GM10266 (cell line): Measurements from ENCODE around the gene ATP2C2.

ENCODE experiments used
- DNase-seq: peaks from one replicate; pipeline ENCODE4 v3.0.0; 2012; ENCODE audit errors: extremely low spot score
- CTCF ChIP-seq: IDR thresholded peaks from 2 replicates; pipeline ENCODE4 v1.5.1; 2012; ENCODE audit warnings: mild to moderate bottlenecking, low read depth; ENCODE audit not compliant: control insufficient read depth, insufficient read depth; ENCODE audit errors: missing control alignments

Gene ATP2C2

DNA sequence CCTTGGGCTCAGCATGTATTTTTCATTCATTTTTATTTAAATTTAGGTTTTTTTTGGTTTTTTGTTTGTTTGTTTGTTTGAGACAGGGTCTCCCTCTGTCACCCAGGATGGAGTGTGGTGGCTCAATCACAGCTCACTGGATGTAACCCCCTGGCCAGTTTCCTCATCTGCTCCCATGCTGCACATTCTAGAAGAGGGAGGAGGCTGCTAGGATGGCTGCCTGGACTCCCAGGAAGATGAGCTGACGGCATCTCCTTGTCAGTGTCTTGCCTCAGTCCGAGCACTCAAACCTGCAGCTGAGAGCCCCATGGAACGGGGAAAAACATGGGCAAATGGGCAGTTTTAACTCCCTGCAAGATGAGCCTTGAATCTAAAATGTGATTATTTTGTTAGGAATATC, 128.7 kb downstream of the ATP2C2 start:
- no peak for DNase-seq
- no peak for TF ChIP-seq CTCF

DNA sequence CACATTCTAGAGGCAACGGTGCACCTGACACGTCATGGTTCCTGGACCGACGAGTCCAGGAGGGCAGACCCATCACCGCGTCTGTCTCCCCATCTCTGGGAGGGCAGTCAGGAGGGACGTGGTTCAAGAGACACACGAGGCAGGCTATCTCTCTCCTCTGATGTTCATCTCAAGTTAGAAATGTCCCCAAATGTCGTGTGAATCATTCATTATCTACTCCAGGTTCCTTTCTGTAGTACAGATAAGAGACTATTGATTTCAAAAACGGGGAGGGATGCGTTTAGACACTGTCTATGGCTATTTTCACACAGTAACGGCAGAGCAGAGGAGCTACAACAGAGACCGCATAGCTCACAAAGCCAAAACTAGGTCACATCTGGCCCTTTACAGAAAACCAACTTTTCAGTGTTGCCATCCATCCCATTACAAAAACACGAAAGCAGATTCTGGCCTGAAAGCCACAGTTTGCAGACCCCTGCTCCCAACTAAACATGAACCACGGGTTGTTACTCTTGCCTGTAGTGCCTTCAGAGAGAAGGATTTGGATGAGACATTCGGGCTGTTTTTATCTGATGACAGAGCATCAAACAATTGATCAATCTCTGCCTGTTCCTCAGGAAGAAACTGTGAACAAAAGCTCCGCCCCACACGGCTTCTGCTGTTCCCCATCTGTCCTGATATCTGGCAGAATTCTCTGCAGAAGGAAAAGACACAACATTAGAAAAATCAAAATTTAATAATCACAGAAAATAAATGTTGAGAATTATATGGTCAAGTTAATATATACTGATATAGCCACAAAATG, 129.3 kb downstream of the ATP2C2 start:
- no peak for TF ChIP-seq CTCF
- no peak for DNase-seq

DNA sequence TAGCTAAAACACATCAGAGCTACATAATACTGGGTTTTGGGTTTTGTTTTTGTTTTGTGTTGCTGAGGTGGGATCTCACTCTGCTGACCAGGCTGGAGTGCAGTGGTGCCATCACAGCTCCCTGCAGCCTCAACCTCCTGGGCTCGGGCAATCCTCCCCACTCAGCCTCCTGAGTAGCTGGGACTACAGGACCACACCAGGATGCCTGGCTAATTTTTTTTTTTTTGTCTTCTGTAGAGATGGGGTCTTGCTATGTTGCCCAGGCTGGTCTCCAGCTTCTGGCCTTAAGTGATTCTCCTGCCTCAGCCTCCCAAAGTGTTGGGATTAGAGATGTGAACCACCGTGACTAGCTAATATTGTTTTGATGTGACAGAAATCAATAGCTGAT, 129.9 kb downstream of the ATP2C2 start:
- DNase-seq = no peak
- no peak for TF ChIP-seq CTCF

DNA sequence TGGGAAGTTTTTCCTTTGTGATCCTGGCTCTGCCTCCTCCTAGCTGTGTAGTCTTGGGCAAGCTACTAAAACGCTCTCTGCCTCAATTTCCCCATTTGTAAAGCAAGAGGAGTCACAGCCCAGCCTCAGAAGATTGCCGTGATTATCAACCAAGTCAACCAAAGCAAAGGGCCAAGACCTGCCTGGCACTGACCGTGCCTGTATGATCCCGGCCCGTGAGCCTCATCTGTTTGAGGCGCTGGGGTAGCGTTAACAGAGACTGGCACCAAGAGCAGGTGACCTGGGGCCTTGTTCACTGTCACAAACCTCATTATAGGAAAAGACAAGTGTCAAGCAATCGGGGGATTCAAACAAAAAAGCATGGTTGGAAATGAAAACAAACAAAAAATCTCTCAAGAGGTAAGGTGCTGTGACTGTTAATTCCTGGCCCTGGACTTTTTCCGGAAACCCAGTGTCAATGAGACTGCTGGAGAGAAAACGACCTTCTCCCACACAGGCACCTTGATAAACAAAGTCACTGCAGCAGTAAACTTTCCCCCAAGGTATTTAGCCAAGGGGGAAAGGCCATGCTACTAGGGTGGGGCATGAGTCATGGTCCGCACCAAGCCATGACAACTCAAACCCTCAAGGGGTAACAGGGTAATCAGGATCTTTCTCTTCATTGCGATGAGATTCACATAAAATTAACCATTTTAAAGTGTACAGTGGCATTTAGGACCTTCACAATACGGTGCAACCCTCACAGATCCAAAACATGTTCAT, 130.7 kb downstream of the ATP2C2 start:
- no peak for TF ChIP-seq CTCF

GRCh38 chr16:84499638-84500037, 131.3 kb downstream of the ATP2C2 start:
- no peak for DNase-seq
- TF ChIP-seq CTCF = no peak

More for the DNA sequence above, 130.7 kb downstream of the ATP2C2 start:
- no peak for DNase-seq

DNA sequence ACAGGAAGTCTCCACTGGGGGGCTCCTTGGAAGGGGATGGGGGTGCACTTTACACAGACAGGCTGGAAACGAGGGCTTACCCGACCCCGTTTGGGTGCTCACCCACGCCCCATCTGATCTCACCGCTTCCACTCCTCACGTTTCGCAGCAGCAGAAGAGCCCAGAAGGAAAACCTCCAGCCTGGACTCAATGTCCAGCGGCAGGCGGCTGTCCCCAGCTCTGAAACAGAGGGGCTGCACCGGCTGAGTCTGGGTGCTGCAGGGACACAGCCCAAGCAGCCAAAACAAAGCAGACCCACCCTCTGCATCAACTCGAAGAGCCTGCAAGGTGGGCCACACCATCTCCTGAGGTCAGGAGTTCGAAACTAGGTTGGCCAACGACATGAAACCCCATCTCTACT, 132.2 kb downstream of the ATP2C2 start:
- no peak for TF ChIP-seq CTCF
- no peak for DNase-seq
